NCI-H1048 (cell line): ENCODE results near the gene ANTXRL.
"Not testable (repeated sequence)": the region's sequence is repeated elsewhere in the genome, so short reads cannot be mapped to it uniquely, and the experiment has no call there.

Source experiments
- DNase-seq: peaks from one replicate; lab custom pipeline; 2025; lab: John Stamatoyannopoulos, UW

ANTXRL gene

GRCh38 chr10:46294641-46295220 is 7.9 kb downstream of the ANTXRL start:
- DNase-seq: no peak

- DNase-seq: not testable (repeated sequence)
These were observed 8.7 kb downstream of the ANTXRL start for GRCh38 chr10:46295350-46296010.

- DNase-seq: not testable (repeated sequence)
These were observed 9.3 kb downstream of the ANTXRL start for GRCh38 chr10:46296086-46296485.

GRCh38 chr10:46296641-46297141 is 9.9 kb downstream of the ANTXRL start:
- DNase-seq: no peak

- no peak for DNase-seq
These were observed 10.8 kb downstream of the ANTXRL start for GRCh38 chr10:46297406-46298204.

GRCh38 chr10:46298477-46299285 is 11.9 kb downstream of the ANTXRL start:
- no peak for DNase-seq

GRCh38 chr10:46299286-46299535 is 12.4 kb downstream of the ANTXRL start:
- no peak for DNase-seq

GRCh38 chr10:46299536-46300369 is 13.0 kb downstream of the ANTXRL start:
- DNase-seq: no peak

GRCh38 chr10:46300370-46300711 is 13.5 kb downstream of the ANTXRL start:
- DNase-seq: not testable (repeated sequence)

- no peak for DNase-seq
These were observed 14.4 kb downstream of the ANTXRL start for GRCh38 chr10:46301056-46301645.

- no peak for DNase-seq
These were observed 15.1 kb downstream of the ANTXRL start for GRCh38 chr10:46301721-46302479.

GRCh38 chr10:46302765-46303352 is 16.1 kb downstream of the ANTXRL start:
- not testable (repeated sequence) for DNase-seq

GRCh38 chr10:46304062-46304461 is 17.3 kb downstream of the ANTXRL start:
- no peak for DNase-seq

GRCh38 chr10:46304671-46305070 is 17.9 kb downstream of the ANTXRL start:
- DNase-seq: not testable (repeated sequence)

- no peak for DNase-seq
These were observed 18.5 kb downstream of the ANTXRL start for GRCh38 chr10:46305079-46305818.

GRCh38 chr10:46305986-46306385 is 19.2 kb downstream of the ANTXRL start:
- no peak for DNase-seq

- DNase-seq: no peak
These were observed 19.9 kb downstream of the ANTXRL start for GRCh38 chr10:46306516-46307184.

- DNase-seq: no peak
These were observed 20.7 kb downstream of the ANTXRL start for GRCh38 chr10:46307281-46308112.
